DND-41 (cell line): ENCODE results near the gene SLC9A4.

Experiments used
- CTCF ChIP-seq: IDR thresholded peaks from 2 replicates; pipeline ENCODE4 v1.5.1; 2012; ENCODE audit warnings: borderline replicate concordance, low read length, moderate library complexity, mild to moderate bottlenecking; ENCODE audit not compliant: poor library complexity, severe bottlenecking; ENCODE audit errors: extremely low read depth
- EZH2 ChIP-seq: IDR thresholded peaks from 3 replicates; pipeline ENCODE4 v1.6.1; 2012; ENCODE audit warnings: borderline replicate concordance, low read depth, mild to moderate bottlenecking, moderate library complexity, low read length, inconsistent platforms; ENCODE audit not compliant: severe bottlenecking

GRCh38 chr2:102478686-102479470 is 5.9 kb downstream of the SLC9A4 start:
- TF ChIP-seq CTCF: no peak
- no peak for TF ChIP-seq EZH2
